Psoas muscle (tissue), 8 donors: ENCODE results near the gene ALDH1L2. TPM values are rescaled to one million over a fixed set of nuclear protein-coding genes. Genes with fewer than 3 reads are reported as not detected.

Experiments
- ATAC-seq, 4 donors: fragments of 200-7000 bp; cut with Tn5 transposase; one replicate each; pipeline ENCODE4 v1.9.1; 2020; ENCODE audit warnings: moderate library complexity in 3 of 4, mild to moderate bottlenecking in 2 of 4
- DNase-seq, 2 donors: peaks; one replicate each; pipeline ENCODE4 v3.0.0-alpha.2; 2020
- H3K27ac ChIP-seq: fragments of 200-600 bp; one replicate; pipeline ENCODE4 v1.8.0; 2022
- H3K27me3 ChIP-seq, 3 donors: fragments of 200-600 bp in 1 of 3; one replicate each; pipeline versions ENCODE4 v1.6.1 to v1.8.0; 2013 to 2022; ENCODE audit warnings: low read length in 2 of 3, mild to moderate bottlenecking in 2 of 3, moderate library complexity in 1 of 3; ENCODE audit not compliant: insufficient read depth in 3 of 3
- H3K36me3 ChIP-seq, 2 donors: fragments of 200-600 bp in 1 of 2; one replicate each; pipeline versions ENCODE4 v1.6.1 to v1.8.0; 2013 to 2022; ENCODE audit warnings: low read depth in 1 of 2, mild to moderate bottlenecking in 1 of 2, moderate library complexity in 1 of 2; ENCODE audit not compliant: insufficient read depth in 1 of 2
- H3K4me1 ChIP-seq: fragments of 200-600 bp; one replicate; pipeline ENCODE4 v1.8.0; 2022
- H3K4me3 ChIP-seq: fragments of 200-600 bp; one replicate; pipeline ENCODE4 v1.8.0; 2022; ENCODE audit warnings: mild to moderate bottlenecking
- H3K9me3 ChIP-seq: fragments of 200-600 bp; one replicate; pipeline ENCODE4 v1.8.0; 2022
- CTCF ChIP-seq: fragments of 200-600 bp; IDR thresholded peaks from one replicate; pipeline ENCODE4 v1.8.0; 2022; ENCODE audit warnings: antibody characterized with exemption
- WGBS, 3 donors: extraction: QIAGEN DNeasy Blood & Tissue Kit; methylation state at CpG; one replicate each; pipeline versions ENCODE4 v1.1.6 to v1.1.7; 2013; 5-methylcytosine and 5-hydroxymethylcytosine counted together
- intact Hi-C, 2 donors: fragments of 100-400 bp; cut with DNase I; formaldehyde crosslinking; loops; one replicate each; pipeline versions ENCODE4 v1.11.0 to v1.14.2; 2022
- polyA plus RNA-seq, 3 donors: library from polyadenylated mRNA; stranded (reverse); fragments of 200-250 nt; gene quantifications; one replicate each; pipeline ENCODE4 v1.2.3, GENCODE V29; 2013
- total RNA-seq, 4 donors: library from RNA; stranded (reverse); fragmentation: NEBNext Ultra II Directional in 2 of 4; extraction: Animal tissue kit (Norgen Biotek cat#: 25700) in 2 of 4; gene quantifications; one replicate each; pipeline versions ENCODE4 v1.2.1 to v1.2.4, GENCODE V29; 2021 to 2023
- donor health status: healthy with polysubstance abuse.
- donor health status: DM: no; HTN: no; CAD: no; lungs with moderate emphysema.
- donor health status: Bipolar disorder and iron deficiency.
- donor health status: healthy.
- donor health status: DM: yes; HTN: yes; CAD: no.
- donor health status: DM: no; HTN: no; CAD: no.
- donor health status: DM: no; HTN: no; CAD: no.
- donor health status: DM: yes; HTN: yes; CAD: no.

ALDH1L2 gene
- total and polyA plus RNA-seq, 7 donors: 0.14 to 3.1 (median 0.93) TPM

DNA sequence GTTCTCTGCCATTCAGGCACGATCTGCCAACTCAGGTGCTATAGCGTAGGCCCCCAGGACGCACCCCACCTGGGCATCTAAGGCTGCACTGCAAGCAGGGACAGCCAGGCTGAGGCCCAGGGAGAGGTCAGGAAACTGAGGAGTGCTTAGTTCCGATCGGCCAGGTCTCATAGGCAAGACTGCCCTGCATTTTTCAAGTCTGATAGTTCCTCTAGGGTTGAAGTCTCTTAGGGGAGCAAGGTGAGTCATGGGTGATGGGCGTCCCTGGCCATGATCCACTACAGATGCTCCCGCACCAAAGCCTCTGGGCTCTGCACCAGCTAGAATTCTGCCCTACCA, 84.9 kb downstream of the ALDH1L2 start:
- Histone ChIP-seq H3K27ac (no peak overlapping the region), H3K27me3 (no peaks in the 10 kb centered on the region), H3K4me1 (peaks cover 7% of the 10 kb centered on the region), H3K9me3 (no peaks in the 10 kb centered on the region), H3K4me3 (no peak overlapping the region), H3K36me3 (peaks cover 4 to 85% of the 10 kb centered on the region in 2 donors)
- TF ChIP-seq CTCF: no peak
- 72 to 98% (median 83%) methylated on average over 7 of the region's 7 CpGs for WGBS, 3 donors
- DNase-seq (no peak), ATAC-seq (no peak)
- intact Hi-C loops: no loop called here

DNA sequence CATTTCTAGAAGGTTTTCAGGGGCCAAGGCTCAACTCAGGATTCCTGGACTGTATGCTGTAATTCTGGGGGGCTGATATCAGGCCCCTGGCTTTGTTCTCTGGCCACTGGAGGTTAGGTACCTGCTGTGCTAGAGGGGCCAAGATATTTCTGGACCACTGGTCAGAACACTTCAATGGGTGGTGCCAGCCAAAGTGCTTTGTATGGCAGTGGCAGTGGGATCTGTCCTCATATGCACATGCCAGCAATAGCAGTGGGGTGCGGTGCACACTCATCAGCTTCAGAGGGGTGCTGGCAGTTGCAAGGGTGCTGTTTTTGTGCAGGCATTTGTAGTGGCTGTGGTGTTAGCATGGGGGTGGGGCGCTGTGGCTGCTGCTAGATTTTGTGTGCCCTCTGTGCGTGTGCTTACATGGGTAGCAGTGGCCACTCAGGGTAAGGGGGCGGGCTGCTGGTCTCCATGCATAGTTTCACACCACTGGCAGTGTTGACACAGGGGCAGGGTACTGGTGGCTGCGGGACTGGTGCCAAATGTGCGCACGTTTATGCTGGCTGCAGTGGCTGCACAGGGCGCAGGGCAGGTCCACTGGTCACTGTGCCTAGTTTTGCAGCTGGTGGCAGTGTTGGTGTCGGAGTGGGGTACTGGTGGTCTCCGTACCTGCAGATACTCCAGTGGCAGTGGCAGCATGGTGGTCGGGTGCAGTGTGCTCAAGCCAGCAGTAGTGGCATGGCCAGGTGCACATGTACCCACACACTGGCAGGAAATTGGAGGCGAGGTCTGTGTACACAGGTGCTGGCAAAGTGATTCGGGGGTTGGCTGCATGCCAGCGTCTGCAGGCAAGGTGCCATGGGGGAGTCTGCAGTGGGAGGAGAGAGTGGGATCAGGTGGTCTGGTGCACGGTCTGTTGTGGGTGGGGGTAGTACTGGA, 85.6 kb downstream of the ALDH1L2 start:
- ATAC-seq (no peak), DNase-seq (no peak)
- Histone ChIP-seq H3K36me3 (peaks cover 4 to 83% of the 10 kb centered on the region in 2 donors), H3K9me3 (no peaks in the 10 kb centered on the region), H3K27ac (no peak overlapping the region), H3K4me3 (no peak overlapping the region), H3K4me1 (peaks cover 7% of the 10 kb centered on the region), H3K27me3 (no peaks in the 10 kb centered on the region)
- intact Hi-C loops: no loop called here
- 80 to 83% (median 81%) methylated on average over 15 of the region's 15 CpGs for WGBS, 3 donors
- no peak for TF ChIP-seq CTCF

DNA sequence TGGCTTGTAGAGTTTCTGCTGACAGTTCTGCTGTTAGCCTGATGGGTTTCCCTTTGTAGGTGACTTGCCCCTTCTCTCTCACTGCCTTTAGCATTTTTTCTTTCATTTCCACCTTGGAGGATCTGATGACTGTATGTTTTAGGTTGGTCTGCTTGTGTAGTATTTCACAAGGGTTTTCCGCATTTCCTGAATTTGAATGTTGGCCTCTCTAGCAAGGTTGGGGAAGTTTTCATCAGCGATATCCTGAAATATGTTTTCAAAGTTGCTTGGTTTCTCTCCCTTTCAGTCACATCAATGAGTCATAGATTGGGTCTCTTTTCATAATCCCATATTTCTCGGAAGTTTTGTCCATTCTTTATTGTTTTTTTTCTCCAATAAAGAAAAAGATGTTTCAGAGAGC, 86.7 kb downstream of the ALDH1L2 start:
- Histone ChIP-seq H3K36me3 (peaks cover 3 to 82% of the 10 kb centered on the region in 2 donors), H3K27me3 (no peaks in the 10 kb centered on the region), H3K4me3 (no peak overlapping the region), H3K9me3 (no peaks in the 10 kb centered on the region), H3K27ac (no peak overlapping the region), H3K4me1 (peaks cover 7% of the 10 kb centered on the region)
- ATAC-seq (no peak), DNase-seq (no peak)
- TF ChIP-seq CTCF: no peak
- 93 to 98% (median 96%) methylated on average over 3 of the region's 3 CpGs for WGBS, 3 donors
- intact Hi-C loops: no loop called here

DNA sequence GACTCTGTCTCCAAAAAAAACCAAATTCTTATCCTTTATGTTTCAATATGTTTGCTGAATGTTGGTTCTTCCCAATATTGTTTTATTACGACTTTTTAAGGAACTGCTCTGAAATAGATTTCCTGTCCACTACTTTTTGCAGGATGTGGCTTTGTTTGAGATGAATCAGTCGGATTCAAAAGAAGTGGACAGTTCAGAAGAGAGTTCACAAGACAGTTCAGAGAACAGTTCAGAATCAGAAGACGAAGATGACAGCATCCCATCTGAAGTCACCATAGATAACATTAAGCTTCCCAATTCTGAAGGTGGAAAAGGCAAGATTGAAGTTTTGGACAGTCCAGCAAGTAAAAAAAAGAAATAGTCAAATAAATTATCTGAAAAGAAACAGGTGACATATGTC, 89.9 kb downstream of the ALDH1L2 start:
- WGBS, 3 donors: 72 to 87% (median 80%) methylated on average over 3 of the region's 3 CpGs
- Histone ChIP-seq H3K4me1 (no peaks in the 10 kb centered on the region), H3K4me3 (no peak overlapping the region), H3K27me3 (no peaks in the 10 kb centered on the region), H3K36me3 (peaks cover 3 to 84% of the 10 kb centered on the region in 2 donors), H3K27ac (no peak overlapping the region), H3K9me3 (no peaks in the 10 kb centered on the region)
- no peak for TF ChIP-seq CTCF
- no peak for ATAC-seq
- no peak for DNase-seq
- intact Hi-C loops: no loop called here
